ENCODE results near the gene USP9X.
"Not testable (repeated sequence)": the region's sequence is repeated elsewhere in the genome, so short reads cannot be mapped to it uniquely, and the experiment has no call there.

Gene USP9X

DNA sequence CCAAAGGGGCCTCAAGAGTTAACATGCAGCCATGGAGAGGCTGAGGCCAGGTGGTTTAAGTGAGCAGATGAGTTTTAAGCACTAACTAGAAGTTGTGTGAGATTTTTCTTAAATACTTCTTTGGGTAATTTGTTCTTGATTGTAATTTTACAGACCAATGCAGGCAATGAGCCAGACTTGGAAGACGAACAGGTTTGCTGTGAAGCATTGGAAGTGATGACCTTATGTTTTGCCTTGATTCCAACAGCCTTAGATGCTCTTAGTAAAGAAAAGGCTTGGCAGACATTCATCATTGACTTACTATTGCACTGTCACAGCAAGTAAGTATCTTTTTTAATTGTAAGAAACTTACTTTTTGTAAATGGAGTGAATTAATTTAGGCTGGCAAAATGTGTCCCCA is 103.9 kb downstream of the USP9X start:
- DNase-seq (ENCODE audit: low read depth), result no peak

DNA sequence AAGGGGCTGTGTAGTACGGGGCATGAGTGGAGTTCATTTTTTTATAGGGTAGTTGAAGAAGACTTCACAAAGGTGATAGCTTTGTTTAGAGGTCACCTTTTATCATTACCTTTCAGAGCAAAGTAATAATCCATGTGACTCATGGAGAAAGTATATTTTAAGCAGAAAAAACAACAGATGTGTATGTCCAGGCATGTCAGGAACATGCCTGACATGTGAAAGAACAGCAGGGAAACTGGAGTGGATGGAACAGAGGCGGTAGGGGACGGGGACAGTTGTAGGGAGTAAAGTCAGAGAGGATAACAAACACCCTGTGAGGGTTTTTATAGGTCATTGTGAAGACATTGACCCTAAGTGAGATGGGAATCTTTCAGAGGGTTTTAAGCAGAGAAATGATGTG is 107.6 kb downstream of the USP9X start:
- no peak for DNase-seq (ENCODE audit: low read depth)

DNA sequence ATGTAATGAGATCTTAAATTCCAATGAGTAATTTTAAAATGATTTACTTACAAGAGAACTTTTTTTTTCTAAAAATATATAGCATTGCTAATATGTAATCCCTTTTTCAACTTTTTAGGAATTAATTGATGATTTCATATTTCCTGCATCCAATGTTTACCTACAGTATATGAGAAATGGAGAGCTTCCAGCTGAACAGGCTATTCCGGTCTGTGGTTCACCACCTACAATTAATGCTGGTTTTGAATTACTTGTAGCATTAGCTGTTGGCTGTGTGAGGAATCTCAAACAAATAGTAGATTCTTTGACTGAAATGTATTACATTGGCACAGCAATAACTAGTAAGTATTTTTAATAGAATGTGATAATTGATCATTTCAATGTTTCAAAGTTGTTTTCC is 113.2 kb downstream of the USP9X start:
- DNase-seq (ENCODE audit: low read depth), result no peak

DNA sequence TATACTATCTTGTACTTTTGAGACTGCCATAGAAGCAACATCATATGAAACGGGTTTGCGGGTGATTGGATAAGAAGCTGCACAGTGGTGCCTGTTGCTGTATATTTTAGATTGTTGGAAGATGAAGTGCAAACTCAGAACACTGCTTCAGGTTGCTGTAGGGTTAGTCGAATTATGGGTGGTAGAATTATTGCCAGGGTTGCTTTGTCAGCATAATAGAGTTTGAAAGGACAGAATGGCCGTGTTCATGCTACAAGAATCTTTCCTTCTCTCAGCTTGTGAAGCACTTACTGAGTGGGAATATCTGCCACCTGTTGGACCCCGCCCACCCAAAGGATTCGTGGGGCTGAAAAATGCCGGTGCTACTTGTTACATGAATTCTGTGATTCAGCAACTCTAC is 115.5 kb downstream of the USP9X start:
- DNase-seq (ENCODE audit: low read depth), result no peak

DNA sequence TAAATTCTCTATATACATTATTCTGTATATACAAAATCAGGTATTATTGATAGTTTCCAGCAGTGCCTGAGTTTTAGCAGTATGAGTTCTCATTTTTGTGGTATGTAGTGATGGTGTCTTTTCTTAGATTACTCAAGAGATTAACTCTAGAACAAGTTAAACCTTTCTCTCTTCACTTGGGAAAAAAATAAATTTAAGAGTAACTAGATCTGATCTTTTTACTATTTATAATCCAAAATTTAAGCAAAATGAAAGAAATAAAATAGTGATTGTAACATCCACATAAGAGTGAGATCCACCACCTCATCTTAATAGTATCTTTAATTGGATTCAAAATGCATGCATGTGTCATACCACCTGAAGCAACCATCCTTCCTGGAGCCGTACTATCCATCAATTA is 124.6 kb downstream of the USP9X start:
- DNase-seq (ENCODE audit: low read depth), result no peak

DNA sequence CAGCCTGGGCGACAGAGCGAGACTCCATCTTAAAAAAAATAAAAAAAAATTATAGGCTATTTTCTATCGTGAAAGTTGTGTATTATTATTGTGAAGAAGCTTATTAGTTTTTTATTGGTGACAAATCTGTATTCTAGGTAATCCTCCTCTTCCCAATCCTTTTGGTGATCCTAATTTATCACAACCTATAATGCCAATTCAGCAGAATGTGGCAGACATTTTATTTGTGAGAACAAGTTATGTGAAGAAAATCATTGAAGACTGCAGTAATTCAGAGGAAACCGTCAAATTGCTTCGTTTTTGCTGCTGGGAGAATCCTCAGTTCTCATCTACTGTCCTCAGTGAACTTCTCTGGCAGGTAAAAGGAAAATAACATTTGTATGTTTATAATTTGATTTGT is 139.4 kb downstream of the USP9X start:
- no peak for DNase-seq (ENCODE audit: low read depth)

DNA sequence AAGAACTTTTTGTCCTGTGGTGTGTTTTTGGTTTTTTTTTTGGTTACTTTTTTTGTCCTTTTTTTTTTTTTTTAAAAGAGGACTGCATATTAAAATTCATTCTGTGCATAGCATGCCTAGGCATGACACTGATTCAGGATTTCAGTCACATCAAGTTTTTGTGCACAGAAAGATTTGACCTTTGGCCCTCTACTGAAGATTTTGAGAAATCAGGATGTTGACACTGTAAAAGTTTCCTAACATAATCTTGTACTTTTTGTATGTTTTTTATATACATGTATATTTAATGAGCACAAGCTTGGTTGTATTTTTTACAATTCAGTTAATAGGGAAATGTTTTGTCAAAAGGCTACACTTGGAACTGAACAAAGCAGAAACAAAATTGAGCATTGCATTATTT is 148.7 kb downstream of the USP9X start:
- DNase-seq (ENCODE audit: low read depth), result no peak

DNA sequence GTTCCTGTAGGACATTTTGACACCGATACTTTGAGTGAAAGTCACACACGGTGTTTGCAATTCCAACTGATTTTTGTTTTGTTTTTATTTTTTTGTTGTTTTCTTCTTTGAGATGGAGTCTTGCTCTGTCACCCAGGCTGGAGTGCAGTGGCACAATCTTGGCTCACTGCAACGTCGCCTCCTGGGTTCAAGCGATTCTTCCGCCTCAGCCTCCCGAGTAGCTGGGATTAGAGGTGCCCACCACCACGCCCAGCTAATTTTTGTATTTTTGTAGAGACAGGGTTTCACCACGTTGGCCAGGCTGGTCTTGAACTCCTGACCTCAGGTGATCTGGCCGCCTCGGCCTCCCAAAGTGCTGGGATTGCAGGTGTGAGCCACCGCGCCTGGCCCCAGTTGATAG is 149.2 kb downstream of the USP9X start:
- DNase-seq (ENCODE audit: low read depth), result not testable (repeated sequence)

DNA sequence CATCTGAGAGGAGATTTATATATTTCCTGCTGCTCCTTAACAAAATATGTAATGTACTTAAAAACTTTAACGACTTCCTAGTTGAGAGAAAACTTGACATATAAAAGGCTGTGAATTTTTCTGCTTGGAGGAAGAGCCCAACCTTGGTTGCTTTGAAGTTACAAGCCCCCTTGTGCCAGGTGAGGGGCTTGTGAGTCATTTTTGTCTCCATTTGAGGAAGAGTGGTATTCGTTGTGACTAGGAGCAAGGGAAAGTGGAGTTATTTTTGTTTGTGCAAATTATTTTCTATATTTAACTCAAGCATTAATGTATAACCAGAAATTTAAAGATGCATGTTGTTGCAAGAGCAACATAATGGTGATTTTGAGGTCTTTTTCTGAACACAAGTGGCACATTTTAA is 149.7 kb downstream of the USP9X start:
- no peak for DNase-seq (ENCODE audit: low read depth)

DNA sequence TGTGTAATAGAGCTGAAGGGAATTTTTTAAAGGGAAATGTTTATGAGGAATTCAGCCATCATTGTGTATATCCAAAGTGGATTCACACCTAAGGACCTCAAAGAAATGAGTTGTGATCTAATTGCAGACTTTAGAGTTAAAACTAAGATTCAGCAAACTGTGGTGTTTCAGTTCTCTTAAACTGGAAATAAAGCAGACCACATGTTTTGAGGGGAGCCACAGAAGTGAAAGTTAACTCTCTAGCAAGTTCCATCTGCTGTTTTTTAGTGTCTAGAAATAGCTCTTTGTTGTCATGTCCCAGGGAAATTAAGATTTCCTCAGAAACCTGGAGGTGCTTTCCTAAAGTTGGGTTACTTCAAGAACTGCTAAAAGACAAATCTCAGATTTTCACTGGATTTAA is 151.4 kb downstream of the USP9X start:
- DNase-seq (ENCODE audit: low read depth), result no peak

DNA sequence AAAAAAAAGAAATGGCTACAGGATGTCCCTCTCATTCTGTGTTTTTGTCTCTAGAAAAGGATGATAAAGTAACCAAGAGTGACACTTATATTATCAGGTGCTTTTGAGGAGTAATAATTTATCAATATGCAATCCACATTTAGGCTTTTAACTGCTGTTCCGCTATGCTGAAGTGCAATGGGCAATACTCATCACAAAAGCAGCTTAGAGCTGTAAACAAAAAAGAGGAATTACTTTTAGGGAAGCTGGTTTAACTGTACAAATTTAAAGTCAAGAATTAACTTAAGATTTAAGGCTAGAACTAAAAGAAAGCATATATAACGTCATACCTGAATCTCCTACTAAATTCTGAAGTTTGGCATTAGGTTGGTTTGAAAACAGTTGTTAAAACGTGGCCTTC is 155.3 kb downstream of the USP9X start:
- no peak for DNase-seq (ENCODE audit: low read depth)

DNA sequence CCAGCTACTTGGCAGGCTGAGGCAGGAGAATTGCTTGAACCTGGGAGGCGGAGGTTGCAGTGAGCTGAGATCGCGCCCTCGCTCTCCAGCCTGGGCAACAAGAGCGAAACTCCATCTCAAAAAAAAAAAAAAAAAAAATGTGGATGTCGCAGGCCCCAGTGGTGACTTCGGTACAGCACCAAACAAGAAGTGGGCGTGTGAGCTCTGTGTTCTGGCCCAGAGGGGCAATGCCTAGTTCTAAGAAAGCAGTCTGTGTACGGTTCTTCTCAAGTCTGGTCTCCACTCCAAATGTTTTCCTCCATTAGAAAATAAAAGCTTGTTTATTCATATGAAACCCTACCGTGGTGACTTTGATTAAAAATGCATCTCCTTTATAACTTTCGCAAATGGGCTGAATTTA is 156.7 kb downstream of the USP9X start:
- DNase-seq (ENCODE audit: low read depth), result no peak

DNA sequence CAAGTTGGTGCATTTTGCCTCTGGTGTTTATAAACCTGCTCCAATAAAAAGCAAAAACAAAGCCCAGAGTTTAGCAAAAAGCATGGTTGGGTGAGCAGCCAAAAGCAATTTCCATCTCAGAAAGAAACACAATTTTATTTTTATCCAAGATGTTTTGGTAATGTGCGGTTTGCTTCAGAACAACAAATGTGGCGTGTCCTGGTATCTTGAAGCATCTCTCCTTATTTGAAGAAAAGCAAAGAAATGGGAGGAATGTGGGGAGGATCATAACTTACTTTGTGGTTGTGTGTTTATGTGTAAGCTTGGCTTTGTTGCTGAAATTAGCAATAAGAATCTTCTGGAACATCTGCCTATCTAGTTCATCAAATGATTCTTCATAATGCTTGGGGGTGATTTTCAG is 160.4 kb downstream of the USP9X start:
- no peak for DNase-seq (ENCODE audit: low read depth)

DNA sequence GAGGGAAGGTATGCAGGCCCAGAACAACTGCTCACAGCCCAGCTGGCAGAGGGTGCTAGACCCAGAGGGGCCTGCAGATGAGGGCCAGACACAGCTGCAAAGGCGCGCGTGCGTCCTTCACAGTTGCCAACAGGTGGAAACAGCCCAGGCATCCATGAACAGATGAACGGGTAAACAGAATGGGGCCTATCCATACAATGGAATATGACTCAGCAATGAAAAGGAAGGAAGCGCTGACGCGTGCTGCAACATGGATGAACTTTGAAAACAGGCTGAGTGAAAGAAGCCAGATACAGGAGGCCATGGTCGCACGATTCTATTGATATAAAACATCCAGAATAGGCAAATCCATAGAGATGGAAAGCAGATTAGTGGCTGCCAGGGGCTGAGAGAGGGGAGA is 165.6 kb downstream of the USP9X start:
- DNase-seq (ENCODE audit: low read depth), result no peak

DNA sequence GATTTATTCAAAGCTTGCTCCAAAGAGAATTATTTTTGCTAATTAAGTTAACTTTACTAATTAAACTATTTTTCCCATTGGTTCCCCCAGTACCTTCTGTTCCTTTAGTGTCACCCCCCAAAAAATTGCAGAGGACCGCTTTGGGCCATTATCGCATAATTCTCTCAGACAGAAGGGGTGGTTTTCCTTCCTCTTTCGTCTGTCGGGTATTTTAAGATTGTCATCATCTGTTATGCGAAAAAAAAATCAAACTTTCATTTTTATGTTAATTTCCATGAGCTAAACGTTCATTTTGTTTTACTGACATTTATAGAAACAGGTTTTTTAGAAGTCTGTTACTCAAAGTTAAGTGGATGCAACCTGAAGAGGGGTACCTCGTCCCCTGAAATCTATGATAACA is 172.6 kb downstream of the USP9X start:
- DNase-seq (ENCODE audit: low read depth), result no peak

DNA sequence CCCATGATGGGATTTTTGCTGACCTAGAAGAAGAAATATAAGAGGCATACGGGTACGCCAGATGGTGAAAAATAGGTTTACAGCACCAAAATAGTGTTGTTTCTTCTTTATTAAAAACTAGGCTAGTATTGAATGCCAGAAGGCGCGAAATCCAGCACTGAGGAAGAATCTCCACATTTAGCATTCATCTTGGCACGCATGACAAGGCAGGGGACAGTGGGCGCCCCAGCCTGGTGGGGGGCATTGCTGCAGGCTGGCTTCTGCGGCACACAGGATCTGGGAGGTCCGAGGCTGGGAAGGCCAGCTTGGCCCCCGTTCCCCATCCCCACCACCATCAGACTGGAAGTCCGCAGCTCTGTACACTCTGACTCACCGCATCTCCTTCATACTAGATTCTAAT is 173.0 kb downstream of the USP9X start:
- no peak for DNase-seq (ENCODE audit: low read depth)

DNA sequence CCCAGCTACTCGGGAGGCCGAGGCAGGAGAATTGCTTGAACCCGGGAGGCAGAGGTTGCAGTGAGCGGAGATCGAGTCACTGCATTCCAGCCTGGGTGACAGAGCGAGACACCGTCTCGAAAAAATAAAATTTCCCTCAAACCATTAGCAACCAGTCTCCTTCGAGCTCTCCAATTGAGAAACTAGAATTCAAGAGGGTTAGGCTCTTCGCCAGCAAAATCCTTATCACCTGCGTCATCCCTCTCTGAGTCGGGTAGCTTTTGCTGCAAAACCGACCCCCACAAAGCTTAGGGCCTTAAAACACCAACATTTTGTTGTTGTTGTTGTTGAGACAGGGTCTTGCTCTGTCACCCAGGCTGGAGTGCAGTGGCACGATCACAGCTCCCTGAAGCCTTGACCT is 173.6 kb downstream of the USP9X start:
- no peak for DNase-seq (ENCODE audit: low read depth)

DNA sequence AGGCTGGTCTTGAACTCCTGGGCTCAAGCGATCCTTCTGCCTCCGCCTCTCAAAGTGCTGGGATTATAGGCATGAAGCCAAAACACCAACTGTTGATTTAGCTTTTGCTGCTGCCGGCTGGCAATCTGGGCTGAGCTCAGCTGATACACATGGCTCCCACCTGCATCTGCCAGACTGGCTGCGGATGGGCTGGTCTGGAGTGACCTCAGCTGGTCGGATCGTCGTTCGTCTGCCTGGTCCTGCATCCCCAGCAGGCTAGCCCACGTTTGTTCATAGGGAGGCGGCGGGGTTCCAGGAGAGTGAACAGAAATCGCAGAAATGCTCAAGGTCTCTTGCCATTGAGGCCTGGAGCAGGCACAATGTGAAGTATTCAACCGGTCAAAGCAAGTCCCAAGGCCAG is 174.3 kb downstream of the USP9X start:
- DNase-seq (ENCODE audit: low read depth), result no peak

DNA sequence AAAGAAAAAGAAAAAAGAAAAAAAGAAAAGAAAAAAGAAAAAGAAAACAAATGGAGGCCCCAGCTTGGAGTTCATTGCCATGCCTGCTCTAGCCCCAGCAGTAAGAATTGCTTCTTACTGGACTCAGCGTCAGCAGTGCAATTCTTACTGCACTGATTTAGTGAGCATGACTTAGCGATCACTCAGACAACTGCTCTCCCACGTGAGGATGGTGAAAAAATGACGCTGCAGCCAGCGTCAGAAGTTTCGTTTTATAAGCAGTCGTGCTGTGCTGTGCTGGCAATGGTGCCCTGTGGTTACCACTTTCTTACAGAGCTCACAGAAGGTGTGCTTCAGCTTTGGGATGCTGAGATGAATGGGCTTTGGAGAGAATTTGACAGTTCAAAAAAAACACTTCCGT is 180.4 kb downstream of the USP9X start:
- peak; percentile 52 for DNase-seq (ENCODE audit: low read depth)

DNA sequence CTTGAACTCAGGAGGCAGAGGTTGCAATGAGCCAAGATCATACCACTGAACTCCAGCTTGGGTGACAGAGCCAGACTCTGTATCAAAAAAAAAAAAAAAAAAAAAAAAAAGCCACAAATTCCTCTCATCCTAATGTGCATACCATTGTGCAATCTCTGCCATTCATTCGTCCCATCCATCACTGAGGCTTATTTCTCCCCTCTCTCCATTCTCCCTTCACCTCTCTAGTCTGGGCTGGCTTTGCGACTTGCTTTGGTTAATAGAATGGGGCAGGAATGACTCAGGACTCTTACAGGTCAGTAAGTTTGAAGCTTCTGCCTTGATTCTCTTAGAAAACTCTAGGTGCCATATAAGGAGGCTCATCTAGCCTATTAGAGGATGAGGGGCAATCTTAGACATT is 188.4 kb downstream of the USP9X start:
- DNase-seq (ENCODE audit: low read depth), result no peak

DNA sequence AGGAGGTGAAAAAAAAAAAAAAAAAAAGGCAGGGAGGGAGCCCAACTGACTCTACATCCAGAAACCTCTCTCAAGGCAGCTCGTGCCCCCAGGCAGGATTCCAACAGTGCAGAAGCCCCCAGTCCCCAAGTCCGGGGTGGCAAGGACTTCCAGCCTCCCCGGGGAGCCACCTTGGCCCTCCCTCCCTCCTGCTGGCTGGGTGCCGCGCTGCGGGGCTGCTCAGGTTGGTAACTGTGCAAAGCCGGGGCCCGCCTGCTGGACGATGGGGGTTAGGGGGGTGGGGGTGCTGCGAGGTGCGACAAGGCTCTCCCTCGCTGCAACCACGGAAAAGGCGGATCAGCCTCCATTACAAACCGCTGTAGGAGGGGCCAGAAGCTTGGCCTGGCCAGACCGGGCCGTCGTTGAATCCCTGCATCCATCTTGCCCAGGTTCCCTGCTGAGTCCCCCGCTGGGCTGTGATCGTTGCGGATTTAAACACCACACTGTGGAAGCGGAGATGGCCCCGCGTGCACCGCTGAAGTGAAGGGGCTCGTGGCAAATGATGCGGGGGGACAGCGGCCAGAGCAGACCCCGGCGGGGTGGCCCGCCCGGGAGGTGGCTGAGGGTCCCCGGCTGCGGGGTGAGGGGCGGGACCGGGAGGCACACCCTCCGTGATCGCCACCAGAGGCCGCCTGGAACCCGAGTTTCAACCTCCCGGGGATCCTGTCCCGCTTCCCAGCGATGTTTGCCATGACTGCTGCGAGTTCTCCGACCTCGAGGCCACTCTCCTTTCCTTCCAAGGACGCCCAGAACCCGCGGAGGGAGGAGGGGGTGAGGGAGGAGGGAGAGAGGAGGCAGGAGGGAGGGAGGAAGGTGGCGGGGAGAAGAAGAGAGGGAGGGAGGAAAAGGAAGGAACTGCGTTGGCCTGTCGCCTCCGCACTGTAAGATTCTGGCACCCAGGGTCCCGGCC is 190.7 kb downstream of the USP9X start:
- peak; percentile 35 for DNase-seq (ENCODE audit: low read depth)

DNA sequence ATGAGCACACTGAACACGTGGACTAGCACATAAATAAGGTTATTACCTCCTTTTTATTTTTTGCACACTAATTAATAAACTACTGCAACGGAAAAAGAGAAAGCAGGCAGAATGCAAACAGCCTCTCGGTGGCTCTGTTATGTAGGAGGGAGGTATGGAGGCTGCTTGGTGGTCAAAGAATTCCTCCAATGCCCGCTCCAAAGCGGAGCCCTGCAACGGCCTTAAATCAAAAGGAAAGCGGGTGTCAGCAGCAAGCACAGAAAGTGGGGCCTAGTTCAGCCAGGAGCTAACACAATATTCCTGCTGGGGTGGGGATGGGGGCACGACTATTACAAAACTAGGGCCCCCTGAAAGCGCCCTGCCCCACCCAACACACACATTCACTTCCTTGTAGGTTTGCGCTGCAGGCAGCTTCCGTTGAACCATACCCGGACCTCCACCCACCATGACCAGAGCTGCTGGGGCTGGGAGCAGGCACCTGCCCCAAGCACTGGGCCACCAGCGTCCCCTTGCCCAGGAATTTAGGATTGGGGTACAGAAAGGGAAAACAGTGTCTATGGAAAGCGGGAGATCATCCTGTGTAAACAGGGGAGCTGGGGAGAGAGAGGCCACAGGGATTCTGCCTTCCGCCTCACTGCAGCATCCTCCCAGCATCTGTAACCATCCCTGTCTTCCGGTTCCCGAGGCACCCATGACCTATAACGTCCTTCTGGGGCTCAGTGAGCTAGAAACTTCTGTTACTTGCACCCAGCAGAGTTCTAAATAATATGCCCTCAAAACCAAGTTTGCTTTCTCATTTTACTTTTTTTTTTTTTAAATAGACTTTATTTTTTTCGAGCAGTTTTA is 191.6 kb downstream of the USP9X start:
- DNase-seq (ENCODE audit: low read depth), result no peak

DNA sequence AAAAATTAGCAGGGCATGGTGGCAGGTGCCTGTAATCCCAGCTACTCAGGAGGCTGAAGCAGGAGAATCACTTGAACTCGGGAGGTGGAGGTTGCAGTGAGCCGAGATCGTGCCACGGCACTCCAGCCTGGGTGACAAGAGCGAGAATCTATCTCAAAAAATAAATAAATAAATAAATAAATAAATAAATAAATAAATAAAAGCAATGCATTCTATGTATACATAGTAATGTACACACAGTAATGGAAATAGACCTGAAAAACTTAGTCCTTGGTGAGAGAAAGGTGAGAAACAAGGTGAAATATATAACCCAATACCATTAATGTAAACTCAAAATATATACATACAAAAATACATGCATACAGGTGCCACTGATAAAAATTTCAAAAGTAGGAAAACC is 197.1 kb downstream of the USP9X start:
- DNase-seq (ENCODE audit: low read depth), result not testable (repeated sequence)

Measured in activated T-cell treated with anti-CD3 and anti-CD28 coated beads for 48 hours (primary cell).